PFSK-1 (cell line): ENCODE measurements around the gene DDX24.

Experiments used
- FOXP2 ChIP-seq: optimal IDR thresholded peaks from 2 replicates; pipeline ENCODE3; 2011; ENCODE audit warnings: borderline replicate concordance, control low read depth, inconsistent platforms; ENCODE audit not compliant: insufficient read depth; ENCODE audit errors: extremely low read length, extremely low read depth
- POLR2AphosphoS5 ChIP-seq: IDR thresholded peaks from 2 replicates; pipeline ENCODE4 v1.6.1; 2012; ENCODE audit warnings: low read depth, mild to moderate bottlenecking, control low read depth, low read length, moderate library complexity
- SIN3A ChIP-seq: IDR thresholded peaks from 2 replicates; pipeline ENCODE4 v1.6.1; 2012; ENCODE audit warnings: mild to moderate bottlenecking, low read length, moderate library complexity, borderline replicate concordance; ENCODE audit not compliant: insufficient read depth
- TAF1 ChIP-seq: IDR thresholded peaks from 2 replicates; pipeline ENCODE4 v1.6.1; 2012; ENCODE audit warnings: low read length, control low read depth, borderline replicate concordance; ENCODE audit not compliant: insufficient read depth
- TF ChIP-seq, protein P1 (sequence below), 2 experiments: IDR thresholded peaks; 2 replicates each; pipeline versions ENCODE4 v1.6.1 to v1.8.0; 2011 to 2012; ENCODE audit warnings: low read depth in 2 of 2, low read length in 2 of 2, control low read depth in 1 of 2, inconsistent platforms in 1 of 2, mild to moderate bottlenecking in 1 of 2, moderate library complexity in 1 of 2; ENCODE audit not compliant: insufficient read depth in 1 of 2

DNA sequence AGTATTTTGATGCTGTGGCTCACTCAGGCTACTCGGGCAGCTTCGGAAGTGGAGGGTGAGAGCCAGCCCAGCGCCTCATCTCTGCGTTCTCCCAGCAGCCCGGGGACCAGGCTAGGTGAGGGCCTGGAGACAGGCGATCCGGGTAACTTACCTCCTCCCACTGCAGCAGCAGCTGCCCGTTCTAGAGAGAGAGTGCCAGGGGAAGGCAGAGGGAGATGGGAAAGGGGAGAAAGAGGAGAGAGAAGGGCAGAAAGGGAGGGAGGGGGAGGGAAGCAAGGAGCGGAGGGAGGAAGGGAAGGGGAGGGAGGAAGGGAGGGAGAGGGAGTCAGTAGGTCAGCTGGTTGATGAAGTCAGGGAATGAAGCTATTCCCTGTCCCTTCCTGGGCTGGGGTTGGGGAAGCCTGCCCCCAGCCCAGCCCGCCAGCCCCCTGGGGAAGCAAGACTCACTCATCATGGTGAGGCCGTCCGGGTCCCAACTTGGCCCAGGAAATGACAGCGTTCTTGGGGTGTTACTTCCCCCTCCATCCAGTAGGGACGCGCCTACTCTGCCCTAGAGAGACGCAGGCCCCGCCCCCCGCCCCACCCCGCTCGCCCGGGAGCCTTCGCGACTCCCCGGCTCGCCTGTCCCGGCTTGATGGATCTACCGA, 48.2 kb upstream of the DDX24 start, which contains the start of gene IFI27L2:
- TF ChIP-seq TAF1 (no peak), POLR2AphosphoS5 (no peak), SIN3A (no peak), FOXP2 (no peak)
- TF ChIP-seq, protein P1, sequence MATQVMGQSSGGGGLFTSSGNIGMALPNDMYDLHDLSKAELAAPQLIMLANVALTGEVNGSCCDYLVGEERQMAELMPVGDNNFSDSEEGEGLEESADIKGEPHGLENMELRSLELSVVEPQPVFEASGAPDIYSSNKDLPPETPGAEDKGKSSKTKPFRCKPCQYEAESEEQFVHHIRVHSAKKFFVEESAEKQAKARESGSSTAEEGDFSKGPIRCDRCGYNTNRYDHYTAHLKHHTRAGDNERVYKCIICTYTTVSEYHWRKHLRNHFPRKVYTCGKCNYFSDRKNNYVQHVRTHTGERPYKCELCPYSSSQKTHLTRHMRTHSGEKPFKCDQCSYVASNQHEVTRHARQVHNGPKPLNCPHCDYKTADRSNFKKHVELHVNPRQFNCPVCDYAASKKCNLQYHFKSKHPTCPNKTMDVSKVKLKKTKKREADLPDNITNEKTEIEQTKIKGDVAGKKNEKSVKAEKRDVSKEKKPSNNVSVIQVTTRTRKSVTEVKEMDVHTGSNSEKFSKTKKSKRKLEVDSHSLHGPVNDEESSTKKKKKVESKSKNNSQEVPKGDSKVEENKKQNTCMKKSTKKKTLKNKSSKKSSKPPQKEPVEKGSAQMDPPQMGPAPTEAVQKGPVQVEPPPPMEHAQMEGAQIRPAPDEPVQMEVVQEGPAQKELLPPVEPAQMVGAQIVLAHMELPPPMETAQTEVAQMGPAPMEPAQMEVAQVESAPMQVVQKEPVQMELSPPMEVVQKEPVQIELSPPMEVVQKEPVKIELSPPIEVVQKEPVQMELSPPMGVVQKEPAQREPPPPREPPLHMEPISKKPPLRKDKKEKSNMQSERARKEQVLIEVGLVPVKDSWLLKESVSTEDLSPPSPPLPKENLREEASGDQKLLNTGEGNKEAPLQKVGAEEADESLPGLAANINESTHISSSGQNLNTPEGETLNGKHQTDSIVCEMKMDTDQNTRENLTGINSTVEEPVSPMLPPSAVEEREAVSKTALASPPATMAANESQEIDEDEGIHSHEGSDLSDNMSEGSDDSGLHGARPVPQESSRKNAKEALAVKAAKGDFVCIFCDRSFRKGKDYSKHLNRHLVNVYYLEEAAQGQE (IDR thresholded peaks at IDR 0.05; ENCODE audit: insufficient read depth in 1 of 2, low read depth in 2 of 2, low read length in 2 of 2), result no peak
